HepG2 (cell line): ENCODE measurements around the gene BMP8A. TPM values are rescaled to one million over a fixed set of nuclear protein-coding genes. Genes with fewer than 3 reads are reported as not detected.
A peak's percentile ranks its signal among the peaks of the same experiment; 100 is the strongest.

Experiments used
- ATF7 ChIP-seq, 2 experiments: fragments of 450-650 bp in 1 of 2; sonication (generic) in 1 of 2; formaldehyde crosslinking in 1 of 2; IDR thresholded peaks; 2 replicates each; pipeline versions ENCODE4 v1.4.0 to v1.6.1; 2016 to 2020; ENCODE audit warnings: antibody characterized with exemption in 1 of 2, mild to moderate bottlenecking in 1 of 2, missing genetic modification reagents in 1 of 2
- FOSL1 ChIP-seq: sonication (generic); formaldehyde crosslinking; IDR thresholded peaks from 2 replicates; pipeline ENCODE4 v1.9.0; 2021; ENCODE audit warnings: missing genetic modification reagents, borderline replicate concordance
- FOXA1 ChIP-seq, 2 experiments: fragments of 450-650 bp in 1 of 2; sonication (generic) in 1 of 2; formaldehyde crosslinking in 1 of 2; IDR thresholded peaks; 2 replicates each; pipeline versions ENCODE4 v1.4.0 to v1.6.1; 2016 to 2020; ENCODE audit warnings: missing genetic modification reagents in 1 of 2
- FOXM1 ChIP-seq: sonication (generic); formaldehyde crosslinking; IDR thresholded peaks from 2 replicates; pipeline ENCODE4 v1.5.0; 2020; ENCODE audit warnings: missing genetic modification reagents
- HIVEP1 ChIP-seq: sonication (generic); formaldehyde crosslinking; IDR thresholded peaks from 2 replicates; pipeline ENCODE4 v1.4.0; 2020; ENCODE audit warnings: mild to moderate bottlenecking, missing genetic modification reagents
- KDM4B ChIP-seq: sonication (generic); formaldehyde crosslinking; IDR thresholded peaks from 2 replicates; pipeline ENCODE4 v1.4.0; 2020; ENCODE audit warnings: missing genetic modification reagents
- MBNL3 ChIP-seq: fragments of 250-450 bp; sonication (Bioruptor Pico); conservative IDR thresholded peaks from 2 replicates; pipeline ENCODE4 v1.8.0; 2022; ENCODE audit warnings: mild to moderate bottlenecking, inconsistent platforms
- MXD3 ChIP-seq: IDR thresholded peaks from 2 replicates; pipeline ENCODE4 v1.6.1; 2016; ENCODE audit warnings: mild to moderate bottlenecking, missing biosample characterization, missing genetic modification reagents
- MXI1 ChIP-seq: IDR thresholded peaks from 3 replicates; pipeline ENCODE4 v1.6.1; 2012; ENCODE audit warnings: low read depth, low read length, inconsistent platforms, borderline replicate concordance
- NCOA2 ChIP-seq: sonication (generic); formaldehyde crosslinking; IDR thresholded peaks from 2 replicates; pipeline ENCODE4 v1.8.0; 2022; ENCODE audit warnings: inconsistent platforms
- NKX3-1 ChIP-seq: sonication (generic); formaldehyde crosslinking; IDR thresholded peaks from 2 replicates; pipeline ENCODE4 v1.5.0; 2020; ENCODE audit warnings: missing genetic modification reagents
- PITX1 ChIP-seq: sonication (generic); formaldehyde crosslinking; IDR thresholded peaks from 2 replicates; pipeline ENCODE4 v1.5.1; 2020; ENCODE audit warnings: mild to moderate bottlenecking, missing genetic modification reagents
- POGZ ChIP-seq: sonication (generic); formaldehyde crosslinking; IDR thresholded peaks from 2 replicates; pipeline ENCODE4 v1.4.0; 2020; ENCODE audit warnings: mild to moderate bottlenecking, missing genetic modification reagents
- RBAK ChIP-seq: sonication (generic); formaldehyde crosslinking; IDR thresholded peaks from 2 replicates; pipeline ENCODE4 v1.5.1; 2020; ENCODE audit warnings: mild to moderate bottlenecking, missing genetic modification reagents
- SAFB2 ChIP-seq: sonication (generic); formaldehyde crosslinking; IDR thresholded peaks from 2 replicates; pipeline ENCODE4 v1.5.1; 2020; ENCODE audit warnings: missing genetic modification reagents, low read depth, mild to moderate bottlenecking, borderline replicate concordance
- SAP130 ChIP-seq: IDR thresholded peaks from 2 replicates; pipeline ENCODE4 v1.6.1; 2016; ENCODE audit warnings: low read depth
- SP2 ChIP-seq: sonication (generic); formaldehyde crosslinking; IDR thresholded peaks from 2 replicates; pipeline ENCODE4 v1.5.1; 2020; ENCODE audit warnings: mild to moderate bottlenecking, missing genetic modification reagents
- YEATS4 ChIP-seq: sonication (generic); formaldehyde crosslinking; IDR thresholded peaks from 2 replicates; pipeline ENCODE4 v1.4.0; 2020; ENCODE audit warnings: missing genetic modification reagents, borderline replicate concordance
- ZBTB20 ChIP-seq: sonication (generic); formaldehyde crosslinking; IDR thresholded peaks from 2 replicates; pipeline ENCODE4 v1.8.1; 2023; ENCODE audit warnings: missing genetic modification reagents, low read depth, mild to moderate bottlenecking, borderline replicate concordance
- ZFY ChIP-seq: sonication (generic); formaldehyde crosslinking; IDR thresholded peaks from 2 replicates; pipeline ENCODE4 v1.4.0; 2020; ENCODE audit warnings: missing genetic modification reagents
- ZMAT3 ChIP-seq: sonication (generic); formaldehyde crosslinking; conservative IDR thresholded peaks from 2 replicates; pipeline ENCODE4 v1.7.0; 2021; ENCODE audit warnings: missing genetic modification reagents
- ZNF230 ChIP-seq: sonication (generic); formaldehyde crosslinking; IDR thresholded peaks from 2 replicates; pipeline ENCODE4 v1.4.0; 2020; ENCODE audit warnings: mild to moderate bottlenecking, missing genetic modification reagents
- ZNF510 ChIP-seq: sonication (generic); formaldehyde crosslinking; IDR thresholded peaks from 2 replicates; pipeline ENCODE4 v1.4.0; 2020; ENCODE audit warnings: low read depth, mild to moderate bottlenecking, missing genetic modification reagents
- ZNF660 ChIP-seq: sonication (generic); formaldehyde crosslinking; IDR thresholded peaks from 2 replicates; pipeline ENCODE4 v1.5.1; 2020; ENCODE audit warnings: mild to moderate bottlenecking, low read depth, missing genetic modification reagents, borderline replicate concordance
- ZNF720 ChIP-seq: sonication (generic); formaldehyde crosslinking; IDR thresholded peaks from 2 replicates; pipeline ENCODE4 v1.4.0; 2020; ENCODE audit warnings: missing genetic modification reagents
- ZSCAN22 ChIP-seq: sonication (generic); formaldehyde crosslinking; IDR thresholded peaks from 2 replicates; pipeline ENCODE4 v1.4.0; 2020; ENCODE audit warnings: mild to moderate bottlenecking, missing genetic modification reagents
- ZSCAN25 ChIP-seq: sonication (generic); formaldehyde crosslinking; IDR thresholded peaks from 2 replicates; pipeline ENCODE4 v1.8.0; 2022; ENCODE audit warnings: mild to moderate bottlenecking, missing genetic modification reagents
- ZSCAN31 ChIP-seq: sonication (generic); formaldehyde crosslinking; IDR thresholded peaks from 2 replicates; pipeline ENCODE4 v1.5.0; 2020; ENCODE audit warnings: low read depth, mild to moderate bottlenecking, missing genetic modification reagents
- polyA plus RNA-seq, 8 experiments: library from polyadenylated mRNA; depleted of rRNA in 3 of 8; stranded (reverse) in 7 of 8; unstranded in 1 of 8; fragments of >200 nt; fragmentation: Illumina TruSeq in 4 of 8; extraction: Trizol in 4 of 8; gene quantifications; 2 replicates each; pipeline versions ENCODE4 v1.2.1 to v1.2.3, GENCODE V29; 2011 to 2016; ENCODE audit warnings: low read depth in 4 of 8, missing spikeins in 1 of 8, mixed read lengths in 1 of 8; ENCODE audit not compliant: insufficient read depth in 1 of 8
- total RNA-seq, 5 experiments: library from RNA; depleted of rRNA; stranded (reverse); fragments of >200 nt; fragmentation: Illumina TruSeq; extraction: Trizol; gene quantifications; 2 replicates each; pipeline ENCODE4 v1.2.3, GENCODE V29; 2016; ENCODE audit warnings: low read depth in 1 of 5
- TF ChIP-seq, protein P1 (sequence below): sonication (generic); formaldehyde crosslinking; IDR thresholded peaks from 2 replicates; pipeline ENCODE4 v1.4.0; 2020; ENCODE audit warnings: missing genetic modification reagents, borderline replicate concordance
- TF ChIP-seq, protein P2 (sequence below): sonication (generic); formaldehyde crosslinking; IDR thresholded peaks from 2 replicates; pipeline ENCODE4 v1.8.0; 2022; ENCODE audit warnings: mild to moderate bottlenecking, missing genetic modification reagents, moderate library complexity

BMP8A gene
- total and polyA plus RNA-seq, 2 of the 13 experiments (the other 11 are each of a cell fraction or from before 2014, with no cell fraction given): 0.05 TPM; not detected in 1

DNA sequence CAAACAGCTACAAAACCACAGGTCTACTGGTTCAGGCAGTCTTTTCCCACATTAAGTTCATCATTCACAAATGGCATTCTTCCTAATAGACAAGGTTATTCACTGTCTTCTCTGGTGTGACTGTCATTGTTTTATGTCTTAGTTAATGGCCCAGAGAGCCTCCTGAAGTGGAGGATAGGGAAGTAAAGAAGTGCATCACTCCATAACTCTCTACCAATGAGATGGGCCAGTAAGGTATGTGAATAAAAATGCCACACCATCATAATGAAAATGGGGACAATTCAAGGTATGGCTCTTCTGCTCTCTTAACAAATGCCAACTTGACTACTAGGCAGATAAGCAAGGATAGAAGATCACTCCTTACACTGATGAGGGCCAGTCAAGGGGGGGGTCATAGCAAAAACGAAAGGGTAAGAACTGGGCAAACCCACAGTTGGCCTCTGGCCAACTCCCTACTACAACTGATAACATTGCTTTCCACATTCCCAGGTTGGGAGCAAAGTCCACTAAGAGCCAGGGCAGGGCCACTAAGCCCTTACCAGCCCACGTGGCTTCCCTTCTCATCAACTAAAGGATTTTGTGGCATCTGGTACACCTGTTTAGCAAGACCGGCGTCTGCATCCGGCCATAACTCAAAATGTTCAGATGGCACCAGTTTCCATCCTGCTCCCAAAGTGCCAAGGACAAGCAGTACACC is 75.2 kb downstream of the BMP8A start (continued):
- TF ChIP-seq MXD3 (CRISPR knock-in tag) (no peak; the same call in 1 of the 2 replicates), ZNF660 (no peak), ZSCAN25 (CRISPR knock-in tag) (0 out of 2 replicates have a peak, but pooled peaks have one; percentile 18), SAP130 (peak; percentile 89), FOXM1 (CRISPR knock-in tag) (no peak), RBAK (no peak), FOSL1 (no peak), ATF7 (IDR thresholded peaks at IDR 0.05) (no peak), ATF7 (CRISPR knock-in tag; IDR thresholded peaks at IDR 0.05) (no peak), ZMAT3 (CRISPR knock-in tag) (no peak), NKX3-1 (CRISPR knock-in tag) (no peak), ZFY (no peak), ZNF230 (CRISPR knock-in tag) (no peak), SP2 (CRISPR knock-in tag) (no peak), MBNL3 (CRISPR knock-in tag) (no peak), MXI1 (peak; percentile 91; the same call in 1 of the 3 replicates), YEATS4 (CRISPR knock-in tag) (peak; percentile 63; the same call in 1 of the 2 replicates), KDM4B (CRISPR knock-in tag) (no peak), HIVEP1 (CRISPR knock-in tag) (no peak), ZNF720 (CRISPR knock-in tag) (no peak), FOXA1 (IDR thresholded peaks at IDR 0.05) (no peak), FOXA1 (CRISPR knock-in tag; IDR thresholded peaks at IDR 0.05) (0 out of 2 replicates have a peak, but pooled peaks have one; percentile 18), ZNF510 (CRISPR knock-in tag) (no peak), POGZ (CRISPR knock-in tag) (no peak), ZSCAN31 (CRISPR knock-in tag) (no peak), SAFB2 (CRISPR knock-in tag) (no peak), ZSCAN22 (CRISPR knock-in tag) (no peak), PITX1 (CRISPR knock-in tag) (peak; percentile 78), NCOA2 (peak; percentile 45; the same call in 1 of the 2 replicates), ZBTB20 (CRISPR knock-in tag) (no peak)
- TF ChIP-seq, protein P1, sequence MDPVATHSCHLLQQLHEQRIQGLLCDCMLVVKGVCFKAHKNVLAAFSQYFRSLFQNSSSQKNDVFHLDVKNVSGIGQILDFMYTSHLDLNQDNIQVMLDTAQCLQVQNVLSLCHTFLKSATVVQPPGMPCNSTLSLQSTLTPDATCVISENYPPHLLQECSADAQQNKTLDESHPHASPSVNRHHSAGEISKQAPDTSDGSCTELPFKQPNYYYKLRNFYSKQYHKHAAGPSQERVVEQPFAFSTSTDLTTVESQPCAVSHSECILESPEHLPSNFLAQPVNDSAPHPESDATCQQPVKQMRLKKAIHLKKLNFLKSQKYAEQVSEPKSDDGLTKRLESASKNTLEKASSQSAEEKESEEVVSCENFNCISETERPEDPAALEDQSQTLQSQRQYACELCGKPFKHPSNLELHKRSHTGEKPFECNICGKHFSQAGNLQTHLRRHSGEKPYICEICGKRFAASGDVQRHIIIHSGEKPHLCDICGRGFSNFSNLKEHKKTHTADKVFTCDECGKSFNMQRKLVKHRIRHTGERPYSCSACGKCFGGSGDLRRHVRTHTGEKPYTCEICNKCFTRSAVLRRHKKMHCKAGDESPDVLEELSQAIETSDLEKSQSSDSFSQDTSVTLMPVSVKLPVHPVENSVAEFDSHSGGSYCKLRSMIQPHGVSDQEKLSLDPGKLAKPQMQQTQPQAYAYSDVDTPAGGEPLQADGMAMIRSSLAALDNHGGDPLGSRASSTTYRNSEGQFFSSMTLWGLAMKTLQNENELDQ (CRISPR knock-in tag): no peak
- TF ChIP-seq, protein P2, sequence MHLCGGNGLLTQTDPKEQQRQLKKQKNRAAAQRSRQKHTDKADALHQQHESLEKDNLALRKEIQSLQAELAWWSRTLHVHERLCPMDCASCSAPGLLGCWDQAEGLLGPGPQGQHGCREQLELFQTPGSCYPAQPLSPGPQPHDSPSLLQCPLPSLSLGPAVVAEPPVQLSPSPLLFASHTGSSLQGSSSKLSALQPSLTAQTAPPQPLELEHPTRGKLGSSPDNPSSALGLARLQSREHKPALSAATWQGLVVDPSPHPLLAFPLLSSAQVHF (CRISPR knock-in tag): no peak
